IPS-18a (cell line): ENCODE data around the gene RNF144A.

Experiments
- H3K27ac ChIP-seq: one replicate; pipeline ENCODE4 v1.5.1; 2013; ENCODE audit warnings: low read length
- H3K27me3 ChIP-seq: one replicate; pipeline ENCODE4 v1.6.1; 2013; ENCODE audit warnings: mild to moderate bottlenecking, low read length; ENCODE audit not compliant: control insufficient read depth, insufficient read depth
- H3K36me3 ChIP-seq: one replicate; pipeline ENCODE4 v1.6.1; 2013; ENCODE audit warnings: low read depth, low read length; ENCODE audit not compliant: control insufficient read depth
- H3K4me1 ChIP-seq: one replicate; pipeline ENCODE4 v1.6.1; 2013; ENCODE audit warnings: low read depth, low read length; ENCODE audit not compliant: control insufficient read depth
- H3K4me3 ChIP-seq: one replicate; pipeline ENCODE4 v1.5.1; 2013; ENCODE audit warnings: low read length
- H3K9ac ChIP-seq: one replicate; pipeline ENCODE4 v1.6.1; 2013; ENCODE audit warnings: mild to moderate bottlenecking, low read length, moderate library complexity
- H3K9me3 ChIP-seq: one replicate; pipeline ENCODE4 v1.6.1; 2013; ENCODE audit warnings: low read depth, low read length; ENCODE audit not compliant: control insufficient read depth

RNF144A gene

GRCh38 chr2:6955511-6956136 lies 38.4 kb downstream of the RNF144A start:
- H3K4me3 ChIP-seq, result no peak overlapping the region
- no peak overlapping the region for H3K9ac ChIP-seq
- H3K4me1 ChIP-seq, result no peaks in the 10 kb centered on the region
- H3K27ac ChIP-seq, result no peak overlapping the region
- peaks cover 3% of the 10 kb centered on the region for H3K36me3 ChIP-seq
- H3K27me3 ChIP-seq, result no peaks in the 10 kb centered on the region
- H3K9me3 ChIP-seq, result no peaks in the 10 kb centered on the region

GRCh38 chr2:6956566-6956965 lies 39.4 kb downstream of the RNF144A start:
- H3K36me3 ChIP-seq, result peaks cover 3% of the 10 kb centered on the region
- H3K4me1 ChIP-seq, result no peaks in the 10 kb centered on the region
- H3K27ac ChIP-seq, result no peak overlapping the region
- H3K27me3 ChIP-seq, result no peaks in the 10 kb centered on the region
- no peaks in the 10 kb centered on the region for H3K9me3 ChIP-seq
- H3K4me3 ChIP-seq, result no peak overlapping the region
- no peak overlapping the region for H3K9ac ChIP-seq

- H3K36me3 ChIP-seq, result peaks cover 3% of the 10 kb centered on the region
Observed at GRCh38 chr2:6957031-6957714, 40.0 kb downstream of the RNF144A start.

GRCh38 chr2:6957910-6958615 lies 40.9 kb downstream of the RNF144A start:
- Histone ChIP-seq H3K36me3 (peaks cover 3% of the 10 kb centered on the region), H3K27ac (no peak overlapping the region), H3K4me1 (no peaks in the 10 kb centered on the region), H3K9ac (no peak overlapping the region), H3K27me3 (no peaks in the 10 kb centered on the region), H3K9me3 (no peaks in the 10 kb centered on the region), H3K4me3 (no peak overlapping the region)

More at GRCh38 chr2:6957031-6957714, 40.0 kb downstream of the RNF144A start:
- Histone ChIP-seq H3K27ac (no peak overlapping the region), H3K4me1 (no peaks in the 10 kb centered on the region), H3K4me3 (no peak overlapping the region), H3K9me3 (no peaks in the 10 kb centered on the region), H3K27me3 (no peaks in the 10 kb centered on the region), H3K9ac (no peak overlapping the region)

- H3K4me3 ChIP-seq, result no peak overlapping the region
- H3K27ac ChIP-seq, result no peak overlapping the region
- H3K36me3 ChIP-seq, result peaks cover 3% of the 10 kb centered on the region
Observed at GRCh38 chr2:6958616-6959235, 41.5 kb downstream of the RNF144A start.

GRCh38 chr2:6959751-6960150 lies 42.5 kb downstream of the RNF144A start:
- no peaks in the 10 kb centered on the region for H3K4me1 ChIP-seq
- H3K27ac ChIP-seq, result no peak overlapping the region
- no peaks in the 10 kb centered on the region for H3K9me3 ChIP-seq
- no peak overlapping the region for H3K4me3 ChIP-seq
- no peaks in the 10 kb centered on the region for H3K27me3 ChIP-seq
- peaks cover 3% of the 10 kb centered on the region for H3K36me3 ChIP-seq
- no peak overlapping the region for H3K9ac ChIP-seq

More at GRCh38 chr2:6958616-6959235, 41.5 kb downstream of the RNF144A start:
- Histone ChIP-seq H3K4me1 (no peaks in the 10 kb centered on the region), H3K27me3 (no peaks in the 10 kb centered on the region), H3K9ac (no peak overlapping the region), H3K9me3 (no peaks in the 10 kb centered on the region)

GRCh38 chr2:6960659-6961058 lies 43.4 kb downstream of the RNF144A start:
- no peak overlapping the region for H3K27ac ChIP-seq
- H3K4me3 ChIP-seq, result no peak overlapping the region
- H3K9ac ChIP-seq, result no peak overlapping the region
- no peaks in the 10 kb centered on the region for H3K9me3 ChIP-seq
- no peaks in the 10 kb centered on the region for H3K27me3 ChIP-seq
- no peaks in the 10 kb centered on the region for H3K4me1 ChIP-seq
- peaks cover 2% of the 10 kb centered on the region for H3K36me3 ChIP-seq

- H3K4me1 ChIP-seq, result no peaks in the 10 kb centered on the region
- no peak overlapping the region for H3K9ac ChIP-seq
- H3K9me3 ChIP-seq, result no peaks in the 10 kb centered on the region
- H3K36me3 ChIP-seq, result no peaks in the 10 kb centered on the region
- no peaks in the 10 kb centered on the region for H3K27me3 ChIP-seq
- H3K27ac ChIP-seq, result no peak overlapping the region
- no peak overlapping the region for H3K4me3 ChIP-seq
Observed at GRCh38 chr2:6963727-6964126, 46.5 kb downstream of the RNF144A start.

- Histone ChIP-seq H3K27ac (no peak overlapping the region), H3K4me3 (no peak overlapping the region), H3K4me1 (no peaks in the 10 kb centered on the region), H3K9ac (no peak overlapping the region), H3K36me3 (no peaks in the 10 kb centered on the region), H3K27me3 (no peaks in the 10 kb centered on the region), H3K9me3 (no peaks in the 10 kb centered on the region)
Observed at GRCh38 chr2:6965071-6965795, 48.0 kb downstream of the RNF144A start.

GRCh38 chr2:6966446-6966940 lies 49.3 kb downstream of the RNF144A start:
- Histone ChIP-seq H3K9ac (no peak overlapping the region), H3K9me3 (no peaks in the 10 kb centered on the region), H3K27ac (no peak overlapping the region), H3K36me3 (peaks cover 4% of the 10 kb centered on the region), H3K4me1 (no peaks in the 10 kb centered on the region), H3K4me3 (no peak overlapping the region), H3K27me3 (no peaks in the 10 kb centered on the region)

GRCh38 chr2:6967301-6967700 lies 50.1 kb downstream of the RNF144A start:
- no peaks in the 10 kb centered on the region for H3K4me1 ChIP-seq
- H3K27me3 ChIP-seq, result no peaks in the 10 kb centered on the region
- no peak overlapping the region for H3K27ac ChIP-seq
- H3K4me3 ChIP-seq, result no peak overlapping the region
- H3K9me3 ChIP-seq, result no peaks in the 10 kb centered on the region
- H3K9ac ChIP-seq, result no peak overlapping the region
- peaks cover 4% of the 10 kb centered on the region for H3K36me3 ChIP-seq
